Upper lobe of left lung (tissue), 4 donors: ENCODE measurements around the gene KIRREL3.

ENCODE experiments used
- CTCF ChIP-seq, 6 experiments: fragments of 450-650 bp in 4 of 6; fragments of 200-600 bp in 2 of 6; sonication (generic) in 2 of 6; IDR thresholded peaks; one replicate each; pipeline ENCODE4 v1.5.1; 2016 to 2019; ENCODE audit warnings: antibody characterized with exemption in 6 of 6
- EP300 ChIP-seq, 4 donors: sonication (generic); formaldehyde crosslinking; IDR thresholded peaks; one replicate each; pipeline ENCODE4 v1.5.1; 2017; ENCODE audit warnings: antibody characterized with exemption in 4 of 4, control low read depth in 2 of 4
- POLR2A ChIP-seq, 4 donors: fragments of 450-650 bp; IDR thresholded peaks; one replicate each; pipeline ENCODE4 v1.5.1; 2016 to 2017; ENCODE audit warnings: antibody characterized with exemption in 4 of 4, mild to moderate bottlenecking in 2 of 4
- POLR2AphosphoS5 ChIP-seq, 2 donors: sonication (generic); formaldehyde crosslinking; IDR thresholded peaks; one replicate each; pipeline ENCODE4 v1.5.1; 2017; ENCODE audit warnings: antibody characterized with exemption in 2 of 2

DNA sequence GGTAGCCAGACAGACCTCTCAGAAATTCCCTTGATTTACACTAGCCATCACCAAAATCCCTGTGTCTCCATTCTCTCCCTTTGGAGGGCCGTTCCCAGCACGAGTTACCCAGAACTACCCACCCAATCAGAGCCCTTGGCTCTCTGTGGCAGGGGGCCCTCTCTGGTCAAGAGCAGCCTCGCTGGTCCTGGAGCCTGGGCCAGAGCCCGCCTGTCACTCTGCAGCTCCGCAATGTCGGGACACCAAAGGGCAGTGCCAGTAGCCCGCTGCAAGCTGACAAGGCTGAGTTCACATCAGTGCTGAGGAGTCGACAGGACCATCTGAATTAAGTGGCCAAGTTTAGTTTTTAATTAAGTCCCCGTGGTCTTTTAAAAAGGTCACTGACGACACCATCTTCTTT, 403.5 kb downstream of the KIRREL3 start:
- TF ChIP-seq CTCF (IDR thresholded peaks at IDR 0.05) (no peak), POLR2A (IDR thresholded peaks at IDR 0.05) (no peak), EP300 (IDR thresholded peaks at IDR 0.05) (no peak), POLR2AphosphoS5 (IDR thresholded peaks at IDR 0.05) (no peak)
